OCI-LY1 (cell line): ENCODE data around the gene PRR5L.

Experiments used
- H2AFZ ChIP-seq: fragments of 200-600 bp; sonication (generic), shearing (Covaris generic); 2 replicates; pipeline ENCODE4 v1.6.0; 2014; ENCODE audit warnings: antibody characterized with exemption, mild to moderate bottlenecking, low read length
- H3F3A ChIP-seq: fragments of 200-600 bp; sonication (generic), shearing (Covaris generic); 2 replicates; pipeline ENCODE4 v1.6.0; 2014; ENCODE audit warnings: mild to moderate bottlenecking, antibody characterized with exemption, low read length, moderate library complexity; ENCODE audit not compliant: insufficient read depth
- H3K27ac ChIP-seq: fragments of 200-600 bp; sonication (generic); 2 replicates; pipeline ENCODE4 v1.5.1; 2014; ENCODE audit warnings: low read length, mixed run types, mild to moderate bottlenecking, low read depth; ENCODE audit not compliant: poor library complexity, severe bottlenecking
- H3K27me3 ChIP-seq: fragments of 200-600 bp; sonication (generic); 2 replicates; pipeline ENCODE4 v1.6.0; 2014; ENCODE audit warnings: antibody characterized with exemption, mild to moderate bottlenecking, low read length, moderate library complexity; ENCODE audit not compliant: insufficient read depth
- H3K36me3 ChIP-seq: fragments of 200-600 bp; sonication (generic); 2 replicates; pipeline ENCODE4 v1.6.1; 2014; ENCODE audit warnings: mild to moderate bottlenecking, antibody characterized with exemption, low read length, moderate library complexity, mixed read lengths; ENCODE audit not compliant: insufficient read depth
- H3K4me1 ChIP-seq: fragments of 200-600 bp; sonication (generic); 2 replicates; pipeline ENCODE4 v1.5.1; 2014; ENCODE audit warnings: mild to moderate bottlenecking, low read length, moderate library complexity; ENCODE audit not compliant: insufficient read depth, severe bottlenecking
- H3K4me2 ChIP-seq: fragments of 200-600 bp; sonication (generic), shearing (Covaris generic); 2 replicates; pipeline ENCODE4 v1.6.1; 2014; ENCODE audit warnings: low read length
- H3K4me3 ChIP-seq: fragments of 200-600 bp; sonication (generic); 2 replicates; pipeline ENCODE4 v1.5.1; 2014; ENCODE audit warnings: low read length, low read depth, mild to moderate bottlenecking, mixed read lengths; ENCODE audit not compliant: poor library complexity, severe bottlenecking
- H3K79me2 ChIP-seq: fragments of 200-600 bp; shearing (Covaris generic); 2 replicates; pipeline ENCODE4 v1.6.1; 2016; ENCODE audit warnings: mixed run types, low read length, mixed read lengths; ENCODE audit not compliant: insufficient read depth
- H3K9ac ChIP-seq: fragments of 200-600 bp; sonication (generic), shearing (Covaris generic); 2 replicates; pipeline ENCODE4 v1.6.1; 2014; ENCODE audit warnings: mild to moderate bottlenecking, low read length, mixed read lengths
- H3K9me2 ChIP-seq: fragments of 200-600 bp; sonication (generic), shearing (Covaris generic); 2 replicates; pipeline ENCODE4 v1.6.1; 2014; ENCODE audit warnings: low read depth, mild to moderate bottlenecking, low read length, mixed read lengths
- H3K9me3 ChIP-seq: fragments of 200-600 bp; shearing (Covaris generic); 2 replicates; pipeline ENCODE4 v1.6.1; 2014; ENCODE audit warnings: low read length, mixed read lengths
- H4K20me1 ChIP-seq: fragments of 200-600 bp; sonication (generic), shearing (Covaris generic); 2 replicates; pipeline ENCODE4 v1.6.0; 2016; ENCODE audit warnings: mild to moderate bottlenecking, low read length; ENCODE audit not compliant: insufficient read depth
- CTCF ChIP-seq: fragments of 200-600 bp; sonication (generic), shearing (Covaris generic); IDR thresholded peaks from 2 replicates; pipeline ENCODE4 v1.5.1; 2017; ENCODE audit warnings: mild to moderate bottlenecking, antibody characterized with exemption, low read length, moderate library complexity, mixed read lengths
- EZH2 ChIP-seq: fragments of 200-600 bp; sonication (generic), shearing (Covaris generic); IDR thresholded peaks from 2 replicates; pipeline ENCODE4 v1.8.0; 2017; ENCODE audit warnings: borderline replicate concordance, mixed run types, mild to moderate bottlenecking, antibody characterized with exemption, low read length, moderate library complexity, mixed read lengths

Gene PRR5L

GRCh38 chr11:36431429-36432092, 135.5 kb downstream of the PRR5L start:
- no peak overlapping the region for H3K4me2 ChIP-seq
- H3F3A ChIP-seq: no peaks in the 10 kb centered on the region
- H3K9ac ChIP-seq: no peak overlapping the region
- H3K9me3 ChIP-seq: no peaks in the 10 kb centered on the region
- no peaks in the 10 kb centered on the region for H3K4me1 ChIP-seq
- H3K36me3 ChIP-seq: no peaks in the 10 kb centered on the region
- no peaks in the 10 kb centered on the region for H3K9me2 ChIP-seq
- H3K79me2 ChIP-seq: no peaks in the 10 kb centered on the region
- no peaks in the 10 kb centered on the region for H3K27me3 ChIP-seq
- no peak overlapping the region for H3K27ac ChIP-seq
- H3K4me3 ChIP-seq: no peak overlapping the region
- H4K20me1 ChIP-seq: no peaks in the 10 kb centered on the region
- no peak overlapping the region for H2AFZ ChIP-seq
- TF ChIP-seq EZH2 (no peak), CTCF (no peak)

GRCh38 chr11:36432093-36432469, 136.0 kb downstream of the PRR5L start:
- Histone ChIP-seq H4K20me1 (no peaks in the 10 kb centered on the region), H3K4me3 (no peak overlapping the region), H3K9me3 (no peaks in the 10 kb centered on the region), H3F3A (no peaks in the 10 kb centered on the region), H3K4me1 (no peaks in the 10 kb centered on the region), H3K27ac (no peak overlapping the region), H3K27me3 (no peaks in the 10 kb centered on the region), H3K79me2 (no peaks in the 10 kb centered on the region), H3K9ac (no peak overlapping the region), H3K36me3 (no peaks in the 10 kb centered on the region), H2AFZ (no peak overlapping the region), H3K4me2 (no peak overlapping the region), H3K9me2 (no peaks in the 10 kb centered on the region)
- TF ChIP-seq CTCF: no peak
- TF ChIP-seq EZH2: no peak

- Histone ChIP-seq H3K79me2 (no peaks in the 10 kb centered on the region), H3F3A (no peaks in the 10 kb centered on the region), H3K9me2 (no peaks in the 10 kb centered on the region), H2AFZ (no peak overlapping the region), H3K4me1 (no peaks in the 10 kb centered on the region), H3K27me3 (no peaks in the 10 kb centered on the region), H3K36me3 (no peaks in the 10 kb centered on the region), H3K4me3 (no peak overlapping the region), H4K20me1 (no peaks in the 10 kb centered on the region), H3K9me3 (no peaks in the 10 kb centered on the region), H3K9ac (no peak overlapping the region), H3K4me2 (no peak overlapping the region), H3K27ac (no peak overlapping the region)
- TF ChIP-seq CTCF (no peak), EZH2 (no peak)
These were observed 136.7 kb downstream of the PRR5L start for GRCh38 chr11:36432738-36433137.
